Natural killer cell (primary cell): ENCODE data around the gene FAM24A. TPM values are rescaled to one million over a fixed set of nuclear protein-coding genes. Genes with fewer than 3 reads are reported as not detected.

Source experiments
- ATAC-seq, 3 donors: fragments of 150-1000 bp in 2 of 3; fragments of 200-7000 bp in 1 of 3; cut with Tn5 transposase; 1 replicate in 1 of 3; 2 replicates in 2 of 3; pipeline ENCODE4 v1.10.0; 2021; ENCODE audit warnings: mild to moderate bottlenecking in 2 of 3, moderate library complexity in 2 of 3
- DNase-seq, 2 donors: peaks; one replicate each; pipeline versions ENCODE4 v3.0.0 to v3.0.0-alpha.2; 2013 to 2021; ENCODE audit warnings: mixed read lengths in 1 of 2
- H3K27ac ChIP-seq: one replicate; pipeline ENCODE4 v1.5.1; 2013; ENCODE audit warnings: mild to moderate bottlenecking, low read length
- H3K27me3 ChIP-seq: one replicate; pipeline ENCODE4 v1.6.1; 2013; ENCODE audit warnings: low read length; ENCODE audit not compliant: control insufficient read depth, insufficient read depth
- H3K36me3 ChIP-seq: one replicate; pipeline ENCODE4 v1.6.1; 2013; ENCODE audit warnings: low read length; ENCODE audit not compliant: control insufficient read depth, insufficient read depth
- H3K4me1 ChIP-seq: one replicate; pipeline ENCODE4 v1.6.1; 2013; ENCODE audit warnings: low read length; ENCODE audit not compliant: control insufficient read depth, insufficient read depth
- H3K4me3 ChIP-seq: one replicate; pipeline ENCODE4 v1.5.1; 2013; ENCODE audit warnings: low read length
- H3K9me3 ChIP-seq: one replicate; pipeline ENCODE4 v1.6.1; 2013; ENCODE audit warnings: low read length; ENCODE audit not compliant: control insufficient read depth, insufficient read depth
- H3K27ac Mint-ChIP-seq, 2 donors: one replicate each; pipeline ENCODE4 v1.8.0; 2022; ENCODE audit warnings: mild to moderate bottlenecking in 2 of 2, mixed read lengths in 2 of 2, moderate library complexity in 1 of 2
- H3K27me3 Mint-ChIP-seq, 2 donors: one replicate each; pipeline ENCODE4 v1.8.0; 2022; ENCODE audit warnings: low read depth in 2 of 2, mixed read lengths in 2 of 2
- H3K36me3 Mint-ChIP-seq: one replicate; pipeline ENCODE4 v1.8.0; 2022; ENCODE audit warnings: mixed read lengths
- H3K4me1 Mint-ChIP-seq, 2 donors: one replicate each; pipeline ENCODE4 v1.8.0; 2022; ENCODE audit warnings: mixed read lengths in 2 of 2
- H3K4me3 Mint-ChIP-seq: one replicate; pipeline ENCODE4 v1.8.0; 2022; ENCODE audit warnings: mild to moderate bottlenecking, moderate library complexity, mixed read lengths
- H3K9me3 Mint-ChIP-seq, 2 donors: one replicate each; pipeline ENCODE4 v1.8.0; 2022; ENCODE audit warnings: mixed read lengths in 2 of 2
- whole genome bisulfite sequencing: methylation state at CpG from one replicate; pipeline ENCODE4 v1.1.7; 2013; ENCODE audit warnings: missing lambda C conversion rate; ENCODE audit not compliant: insufficient coverage; 5-methylcytosine and 5-hydroxymethylcytosine counted together
- intact Hi-C: fragments of 100-400 bp; cut with micrococcal nuclease; formaldehyde crosslinking; loops from one replicate; pipeline ENCODE4 v1.14.2; 2022
- total RNA-seq, 4 donors: library from RNA; stranded (reverse); fragments of 120-200 nt in 1 of 4; gene quantifications; one replicate each; pipeline versions ENCODE4 v1.2.3 to v1.2.4, GENCODE V29; 2013 to 2022
- TF ChIP-seq, protein P1 (sequence below): fragments of 200-600 bp; IDR thresholded peaks from one replicate; pipeline ENCODE4 v1.8.0; 2022; ENCODE audit warnings: antibody characterized with exemption

The FAM24A gene
- total RNA-seq, 3 donors from 2014 or later (not counting 1 experiment from before 2014, with no cell fraction given): not detected

DNA sequence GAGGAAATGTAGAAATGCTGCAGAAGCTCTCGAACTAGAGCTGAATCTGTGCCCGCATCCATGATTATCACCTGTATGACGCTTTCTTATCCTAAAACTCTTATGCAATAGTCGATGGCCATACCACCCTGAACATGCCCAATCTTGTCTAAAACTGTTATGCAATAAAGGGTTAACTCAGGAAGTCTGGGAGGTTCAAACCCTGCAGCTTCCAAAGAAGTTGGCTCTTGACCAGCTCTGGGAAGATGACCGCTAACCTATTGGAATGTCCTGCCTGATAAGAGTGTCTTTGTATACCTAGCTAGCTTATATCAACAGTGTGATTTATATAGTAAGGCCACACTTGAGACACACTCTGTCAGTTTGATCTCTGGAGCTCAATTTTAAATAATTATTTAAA is 47.1 kb downstream of the FAM24A start:
- TF ChIP-seq, protein P1, sequence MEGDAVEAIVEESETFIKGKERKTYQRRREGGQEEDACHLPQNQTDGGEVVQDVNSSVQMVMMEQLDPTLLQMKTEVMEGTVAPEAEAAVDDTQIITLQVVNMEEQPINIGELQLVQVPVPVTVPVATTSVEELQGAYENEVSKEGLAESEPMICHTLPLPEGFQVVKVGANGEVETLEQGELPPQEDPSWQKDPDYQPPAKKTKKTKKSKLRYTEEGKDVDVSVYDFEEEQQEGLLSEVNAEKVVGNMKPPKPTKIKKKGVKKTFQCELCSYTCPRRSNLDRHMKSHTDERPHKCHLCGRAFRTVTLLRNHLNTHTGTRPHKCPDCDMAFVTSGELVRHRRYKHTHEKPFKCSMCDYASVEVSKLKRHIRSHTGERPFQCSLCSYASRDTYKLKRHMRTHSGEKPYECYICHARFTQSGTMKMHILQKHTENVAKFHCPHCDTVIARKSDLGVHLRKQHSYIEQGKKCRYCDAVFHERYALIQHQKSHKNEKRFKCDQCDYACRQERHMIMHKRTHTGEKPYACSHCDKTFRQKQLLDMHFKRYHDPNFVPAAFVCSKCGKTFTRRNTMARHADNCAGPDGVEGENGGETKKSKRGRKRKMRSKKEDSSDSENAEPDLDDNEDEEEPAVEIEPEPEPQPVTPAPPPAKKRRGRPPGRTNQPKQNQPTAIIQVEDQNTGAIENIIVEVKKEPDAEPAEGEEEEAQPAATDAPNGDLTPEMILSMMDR: no peak
- H3K9me3 Mint-ChIP-seq: no peaks in the 10 kb centered on the region
- Histone ChIP-seq H3K36me3 (no peaks in the 10 kb centered on the region), H3K27me3 (no peaks in the 10 kb centered on the region), H3K4me3 (no peak overlapping the region), H3K4me1 (peaks cover 16% of the 10 kb centered on the region), H3K9me3 (peaks cover 5% of the 10 kb centered on the region), H3K27ac (no peak overlapping the region)
- intact Hi-C loops: no loop called here
- H3K4me1 Mint-ChIP-seq: peaks cover 20 to 24% of the 10 kb centered on the region in 2 donors
- no peaks in the 10 kb centered on the region for H3K36me3 Mint-ChIP-seq
- no peak overlapping the region for H3K4me3 Mint-ChIP-seq
- DNase-seq (no peak), ATAC-seq (no peak)
- 92% methylated on average over 5 of the region's 5 CpGs for WGBS
- no peak overlapping the region for H3K27ac Mint-ChIP-seq
- peaks cover 4 to 13% of the 10 kb centered on the region in 2 donors for H3K27me3 Mint-ChIP-seq

DNA sequence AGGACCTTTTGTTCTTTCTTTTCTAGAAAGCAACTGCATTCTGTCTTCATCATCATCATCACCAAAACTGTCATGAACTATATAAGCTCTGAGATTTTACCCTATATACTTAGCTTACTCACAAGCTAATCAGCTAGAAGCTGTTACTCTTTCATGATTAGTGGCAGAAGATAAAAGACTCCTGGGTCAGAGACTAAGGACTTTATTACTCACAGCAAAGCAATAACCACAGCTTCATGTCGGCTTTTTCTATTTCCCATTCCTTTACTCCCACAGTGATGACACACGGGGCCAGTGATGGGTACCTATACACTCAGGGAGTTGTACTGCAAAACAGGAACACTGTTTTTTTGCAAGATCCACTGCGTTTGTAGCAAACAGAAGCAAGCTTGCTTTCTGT is 52.0 kb downstream of the FAM24A start:
- ATAC-seq (no peak), DNase-seq (no peak)
- Mint-ChIP-seq H3K36me3 (peaks cover 17% of the 10 kb centered on the region), H3K4me3 (no peak overlapping the region), H3K27me3 (peaks cover 19 to 40% of the 10 kb centered on the region in 2 donors), H3K27ac (no peak overlapping the region), H3K4me1 (no peaks in the 10 kb centered on the region), H3K9me3 (peaks cover 0 to 8% of the 10 kb centered on the region in 2 donors)
- TF ChIP-seq, protein P1: no peak
- Histone ChIP-seq H3K27ac (no peak overlapping the region), H3K36me3 (no peaks in the 10 kb centered on the region), H3K27me3 (no peaks in the 10 kb centered on the region), H3K9me3 (no peaks in the 10 kb centered on the region), H3K4me1 (no peaks in the 10 kb centered on the region), H3K4me3 (no peak overlapping the region)
- intact Hi-C loops: no loop called here
- 72% methylated on average over 3 of the region's 3 CpGs for WGBS

Other genes starting within 250 kb of the FAM24A start
- not detected for gene C10orf120, start 210.8 kb upstream of the FAM24A start, total RNA-seq
- under 1 TPM; 0.61 to 0.78 (median 0.63) TPM for gene CUZD1, start 64.8 kb upstream of the FAM24A start, total RNA-seq
- 10 to 100 TPM in 1 of 3 donors, 1 to 10 TPM in 2; 6.1 to 12.6 (median 8.5) TPM for gene FAM24B, start 31.0 kb upstream of the FAM24A start, total RNA-seq
- gene C10orf88, start 43.6 kb downstream of the FAM24A start, total RNA-seq: 1 to 10 TPM; 6.1 to 8.5 (median 7.2) TPM
- gene PSTK, start 69.8 kb downstream of the FAM24A start, total RNA-seq: 10 to 100 TPM; 10.6 to 13.8 (median 13.7) TPM
- 10 to 100 TPM; 40.3 to 65.0 (median 51.8) TPM for gene IKZF5, start 98.2 kb downstream of the FAM24A start, total RNA-seq
- 10 to 100 TPM; 20.8 to 27.3 (median 22.4) TPM for gene ACADSB, start 98.4 kb downstream of the FAM24A start, total RNA-seq
- gene HMX3, start 225.4 kb downstream of the FAM24A start, total RNA-seq: under 1 TPM in 1 of 3 donors, not detected in 2; 0.33 TPM
- gene HMX2, start 237.5 kb downstream of the FAM24A start, total RNA-seq: not detected
- 100 to 1,000 TPM; 122 to 145 (median 125) TPM for gene BUB3, start 243.8 kb downstream of the FAM24A start, total RNA-seq